Bronchial epithelial cell (primary cell): ENCODE data around the gene NID1. TPM values are rescaled to one million over a fixed set of nuclear protein-coding genes. Genes with fewer than 3 reads are reported as not detected.

Source experiments
- DNase-seq: peaks from one replicate; pipeline ENCODE4 v3.0.0-alpha.2; 2010; ENCODE audit warnings: low read depth
- FAIRE-seq: peaks from 2 replicates; lab custom pipeline; 2011; peaks lifted over from hg19 to GRCh38; lab: Jason Lieb, UNC
- H3K27me3 ChIP-seq: 2 replicates; pipeline ENCODE4 v1.5.1; 2011; ENCODE audit warnings: low read length; ENCODE audit not compliant: control insufficient read depth, insufficient read depth
- H3K36me3 ChIP-seq: 2 replicates; pipeline ENCODE4 v1.5.1; 2011; ENCODE audit warnings: low read length; ENCODE audit not compliant: control insufficient read depth, insufficient read depth
- H3K4me3 ChIP-seq: 2 replicates; pipeline ENCODE4 v1.5.1; 2011; ENCODE audit warnings: mild to moderate bottlenecking, low read depth, low read length, control low read depth
- CTCF ChIP-seq: IDR thresholded peaks from 2 replicates; pipeline ENCODE4 v1.5.1; 2011; ENCODE audit warnings: mild to moderate bottlenecking, moderate library complexity, low read length, control low read depth, inconsistent platforms; ENCODE audit not compliant: insufficient read depth, severe bottlenecking
- total RNA-seq: library from RNA; depleted of rRNA; stranded (reverse); fragments of >200 nt; gene quantifications from 2 replicates; pipeline ENCODE4 v1.2.1, GENCODE V29; 2014

Gene NID1
- total RNA-seq, 1 donor from 2014 or later, result 1.3 TPM

- FAIRE-seq, result no peak
- Histone ChIP-seq H3K36me3 (no peaks in the 10 kb centered on the region), H3K27me3 (no peaks in the 10 kb centered on the region), H3K4me3 (no peak overlapping the region)
- DNase-seq, result peak; percentile 96
- TF ChIP-seq CTCF, result no peak
These were observed 65.5 kb downstream of the NID1 start for GRCh38 chr1:235999259-235999925.

GRCh38 chr1:235998812-235999211 lies 66.1 kb downstream of the NID1 start:
- Histone ChIP-seq H3K36me3 (no peaks in the 10 kb centered on the region), H3K4me3 (no peak overlapping the region), H3K27me3 (no peaks in the 10 kb centered on the region)
- FAIRE-seq (no peak), DNase-seq (no peak)
- no peak for TF ChIP-seq CTCF

GRCh38 chr1:235997931-235998330 lies 67.0 kb downstream of the NID1 start:
- no peak for FAIRE-seq
- H3K27me3 ChIP-seq, result no peaks in the 10 kb centered on the region
- H3K4me3 ChIP-seq, result no peak overlapping the region
- no peak for DNase-seq
- no peaks in the 10 kb centered on the region for H3K36me3 ChIP-seq
- no peak for TF ChIP-seq CTCF

- TF ChIP-seq CTCF, result no peak
- no peak overlapping the region for H3K4me3 ChIP-seq
- no peaks in the 10 kb centered on the region for H3K36me3 ChIP-seq
- no peaks in the 10 kb centered on the region for H3K27me3 ChIP-seq
- FAIRE-seq, result no peak
- DNase-seq, result no peak
These were observed 67.8 kb downstream of the NID1 start for GRCh38 chr1:235997049-235997448.

GRCh38 chr1:235996048-235996785 lies 68.7 kb downstream of the NID1 start:
- no peak for DNase-seq
- no peak for FAIRE-seq
- no peaks in the 10 kb centered on the region for H3K36me3 ChIP-seq

More at GRCh38 chr1:235996048-235996785, 68.7 kb downstream of the NID1 start:
- TF ChIP-seq CTCF, result no peak
- Histone ChIP-seq H3K4me3 (no peak overlapping the region), H3K27me3 (no peaks in the 10 kb centered on the region)
